T-cell (primary cell): ENCODE data around the gene ZCRB1. TPM values are rescaled to one million over a fixed set of nuclear protein-coding genes. Genes with fewer than 3 reads are reported as not detected.
A peak's percentile ranks its signal among the peaks of the same experiment; 100 is the strongest.
"Not testable (repeated sequence)": the region's sequence is repeated elsewhere in the genome, so short reads cannot be mapped to it uniquely, and the experiment has no call there.

Experiments
- ATAC-seq, 4 experiments: fragments of 200-7000 bp in 3 of 4; fragments of 150-1000 bp in 1 of 4; cut with Tn5 transposase; replicated peaks in 1 of 4; 1 replicate in 3 of 4; 2 replicates in 1 of 4; pipeline ENCODE4 v1.10.0; 2021; ENCODE audit warnings: moderate library complexity in 3 of 4, mild to moderate bottlenecking in 2 of 4, moderate number of reproducible peaks in 1 of 4
- CTCF ChIA-PET, 2 donors: fragments of 300-600 bp; sonication (Branson Sonifier 250); formaldehyde crosslinking; loops; one replicate each; lab custom pipeline; 2022; ENCODE audit warnings: antibody characterized with exemption in 2 of 2; lab: Charles Lee
- POLR2A ChIA-PET, 2 donors: fragments of 300-600 bp; sonication (Branson Sonifier 250); formaldehyde crosslinking; loops; one replicate each; lab custom pipeline; 2022; ENCODE audit warnings: antibody characterized with exemption in 2 of 2; lab: Charles Lee
- DNase-seq, 35 experiments: peaks; one replicate each; pipeline versions ENCODE4 v3.0.0 to v3.0.0-alpha.2; 2013 to 2023
- H3K27ac ChIP-seq: one replicate; pipeline ENCODE4 v1.5.1; 2013; ENCODE audit warnings: low read length
- H3K27me3 ChIP-seq, 2 experiments: replicated peaks in 1 of 2; 1 replicate in 1 of 2; 2 replicates in 1 of 2; pipeline versions ENCODE4 v1.6.1 to v1.7.0; 2013; ENCODE audit warnings: low read length in 1 of 2, mixed read lengths in 1 of 2; ENCODE audit not compliant: control insufficient read depth in 2 of 2, insufficient read depth in 2 of 2; ENCODE audit errors: extremely low read depth in 1 of 2
- H3K36me3 ChIP-seq, 2 donors: 1 replicate in 1 of 2; 2 replicates in 1 of 2; pipeline versions ENCODE4 v1.6.1 to v1.7.0; 2013; ENCODE audit warnings: low read length in 1 of 2; ENCODE audit not compliant: control insufficient read depth in 2 of 2, insufficient read depth in 1 of 2; ENCODE audit errors: extremely low read depth in 1 of 2
- H3K4me1 ChIP-seq, 2 experiments: 1 replicate in 1 of 2; 2 replicates in 1 of 2; pipeline versions ENCODE4 v1.6.1 to v1.7.0; 2013; ENCODE audit warnings: low read length in 2 of 2, mixed read lengths in 1 of 2; ENCODE audit not compliant: insufficient read depth in 2 of 2, control insufficient read depth in 1 of 2; ENCODE audit errors: extremely low read depth in 1 of 2
- H3K4me3 ChIP-seq, 2 donors: 1 replicate in 1 of 2; 2 replicates in 1 of 2; pipeline versions ENCODE4 v1.5.1 to v1.7.0; 2013; ENCODE audit warnings: mild to moderate bottlenecking in 2 of 2, low read length in 1 of 2, moderate library complexity in 1 of 2; ENCODE audit not compliant: control insufficient read depth in 1 of 2; ENCODE audit errors: extremely low read depth in 1 of 2
- H3K9me3 ChIP-seq: 2 replicates; pipeline ENCODE4 v1.7.0; 2013
- H3K27ac Mint-ChIP-seq, 2 donors: one replicate each; pipeline ENCODE4 v1.8.0; 2020 to 2021; ENCODE audit warnings: mild to moderate bottlenecking in 2 of 2, mixed read lengths in 2 of 2
- H3K27me3 Mint-ChIP-seq, 2 donors: one replicate each; pipeline ENCODE4 v1.8.0; 2021 to 2022; ENCODE audit warnings: mixed read lengths in 2 of 2
- H3K36me3 Mint-ChIP-seq: one replicate; pipeline ENCODE4 v1.8.0; 2021; ENCODE audit warnings: mixed read lengths
- H3K4me1 Mint-ChIP-seq, 3 donors: one replicate each; pipeline ENCODE4 v1.8.0; 2020 to 2022; ENCODE audit warnings: mixed read lengths in 3 of 3, mild to moderate bottlenecking in 1 of 3
- H3K4me3 Mint-ChIP-seq, 3 donors: one replicate each; pipeline ENCODE4 v1.8.0; 2020 to 2022; ENCODE audit warnings: mild to moderate bottlenecking in 3 of 3, mixed read lengths in 3 of 3, moderate library complexity in 3 of 3
- H3K9me3 Mint-ChIP-seq, 3 donors: one replicate each; pipeline ENCODE4 v1.8.0; 2020 to 2022; ENCODE audit warnings: mixed read lengths in 3 of 3
- WGBS: methylation state at CpG from one replicate; pipeline ENCODE4 v1.1.5; 2013; ENCODE audit warnings: missing lambda C conversion rate; ENCODE audit not compliant: insufficient coverage; 5-methylcytosine and 5-hydroxymethylcytosine counted together
- total RNA-seq, 35 experiments: library from RNA in 6 of 35; stranded (reverse) in 6 of 35; fragments of 120-200 nt in 1 of 35; gene quantifications; one replicate each; pipeline versions ENCODE4 v1.2.1 to v1.2.4 and lab custom pipeline; 2013 to 2026

The ZCRB1 gene
- total RNA-seq, 5 donors from 2014 or later (not counting 1 experiment from before 2014, with no cell fraction given): 24.5 to 36.0 (median 29.4) TPM

- H3K27ac Mint-ChIP-seq: no peak overlapping the region
- WGBS: 94% methylated on average over 3 of the region's 9 CpGs
- Histone ChIP-seq H3K4me3 (no peak overlapping the region), H3K9me3 (no peaks in the 10 kb centered on the region), H3K36me3 (peaks cover 0 to 2% of the 10 kb centered on the region in 2 donors), H3K27ac (no peak overlapping the region), H3K27me3 (no peaks in the 10 kb centered on the region), H3K4me1 (no peaks in the 10 kb centered on the region)
- CTCF ChIA-PET: no interaction called here
- ATAC-seq (no peak), DNase-seq (no peak)
- H3K27me3 Mint-ChIP-seq: no peaks in the 10 kb centered on the region
- no peaks in the 10 kb centered on the region for H3K9me3 Mint-ChIP-seq
- POLR2A ChIA-PET: no interaction called here
- H3K36me3 Mint-ChIP-seq: peaks cover 22% of the 10 kb centered on the region
- no peak overlapping the region for H3K4me3 Mint-ChIP-seq
- H3K4me1 Mint-ChIP-seq: peaks cover 20 to 44% (median 36%) of the 10 kb centered on the region in 3 donors
These were observed 38.8 kb upstream of the ZCRB1 start for GRCh38 chr12:42364692-42365091.

DNA sequence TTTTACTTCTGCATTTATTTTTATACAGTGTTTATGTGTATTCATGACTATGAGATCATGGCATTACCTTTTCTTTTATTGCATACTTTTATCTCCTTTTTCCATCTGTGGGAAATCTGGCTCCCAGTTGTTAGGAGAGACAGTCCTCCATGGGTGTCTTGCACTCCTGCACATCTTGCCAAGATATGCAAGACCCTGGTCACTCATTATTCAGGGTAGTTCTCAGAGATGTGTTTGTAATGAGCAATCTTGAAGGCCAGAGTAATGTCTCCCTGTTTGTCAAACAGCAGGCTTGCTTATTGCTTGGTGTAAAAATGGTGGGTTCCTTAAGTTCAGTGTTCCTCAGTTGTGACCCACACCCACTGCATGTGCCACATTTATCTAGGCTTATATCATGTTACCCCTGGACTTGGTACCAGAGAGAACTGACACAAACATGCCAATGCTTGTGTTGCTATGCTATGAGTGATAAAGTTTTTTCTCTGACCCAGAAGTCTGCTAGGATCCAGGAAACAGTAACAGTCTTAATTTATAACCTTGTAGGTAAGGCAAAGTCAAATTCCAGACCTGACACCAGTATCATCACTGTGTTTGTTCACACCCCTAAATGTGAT, 36.9 kb upstream of the ZCRB1 start:
- ChIA-PET CTCF (interaction anchor here in 1 of 2 donors (1.0 kb wide), 1 partner anchor 9 kb away, joined by 5 read pairs; no protein-coding TSS in a partner anchor), POLR2A (no interaction called here)
- Histone ChIP-seq H3K4me3 (no peak overlapping the region), H3K9me3 (no peaks in the 10 kb centered on the region), H3K27ac (no peak overlapping the region), H3K36me3 (peaks cover 0 to 7% of the 10 kb centered on the region in 2 donors), H3K27me3 (no peaks in the 10 kb centered on the region), H3K4me1 (no peaks in the 10 kb centered on the region)
- no peaks in the 10 kb centered on the region for H3K27me3 Mint-ChIP-seq
- no peaks in the 10 kb centered on the region for H3K9me3 Mint-ChIP-seq
- peaks cover 28% of the 10 kb centered on the region for H3K36me3 Mint-ChIP-seq
- H3K4me3 Mint-ChIP-seq: no peak overlapping the region
- no peak for DNase-seq
- ATAC-seq: no peak
- H3K4me1 Mint-ChIP-seq: peaks cover 25 to 45% (median 41%) of the 10 kb centered on the region in 3 donors
- H3K27ac Mint-ChIP-seq: peak overlapping the region in 1 of 2 donors; percentile 79

- Histone ChIP-seq H3K36me3 (peaks cover 0 to 10% of the 10 kb centered on the region in 2 donors), H3K9me3 (no peaks in the 10 kb centered on the region), H3K4me3 (no peak overlapping the region), H3K27ac (no peak overlapping the region), H3K27me3 (no peaks in the 10 kb centered on the region), H3K4me1 (no peaks in the 10 kb centered on the region)
- no peak overlapping the region for H3K4me3 Mint-ChIP-seq
- peaks cover 27 to 45% (median 43%) of the 10 kb centered on the region in 3 donors for H3K4me1 Mint-ChIP-seq
- H3K27ac Mint-ChIP-seq: peak overlapping the region in 1 of 2 donors; percentile 5
- peaks cover 33% of the 10 kb centered on the region for H3K36me3 Mint-ChIP-seq
- no peaks in the 10 kb centered on the region for H3K27me3 Mint-ChIP-seq
- no peaks in the 10 kb centered on the region for H3K9me3 Mint-ChIP-seq
- ATAC-seq (no peak), DNase-seq (no peak)
- 100% methylated on average over 1 of the region's 4 CpGs for WGBS
- CTCF ChIA-PET: no interaction called here
- POLR2A ChIA-PET: no interaction called here
These were observed 36.2 kb upstream of the ZCRB1 start for GRCh38 chr12:42361909-42362646.

DNA sequence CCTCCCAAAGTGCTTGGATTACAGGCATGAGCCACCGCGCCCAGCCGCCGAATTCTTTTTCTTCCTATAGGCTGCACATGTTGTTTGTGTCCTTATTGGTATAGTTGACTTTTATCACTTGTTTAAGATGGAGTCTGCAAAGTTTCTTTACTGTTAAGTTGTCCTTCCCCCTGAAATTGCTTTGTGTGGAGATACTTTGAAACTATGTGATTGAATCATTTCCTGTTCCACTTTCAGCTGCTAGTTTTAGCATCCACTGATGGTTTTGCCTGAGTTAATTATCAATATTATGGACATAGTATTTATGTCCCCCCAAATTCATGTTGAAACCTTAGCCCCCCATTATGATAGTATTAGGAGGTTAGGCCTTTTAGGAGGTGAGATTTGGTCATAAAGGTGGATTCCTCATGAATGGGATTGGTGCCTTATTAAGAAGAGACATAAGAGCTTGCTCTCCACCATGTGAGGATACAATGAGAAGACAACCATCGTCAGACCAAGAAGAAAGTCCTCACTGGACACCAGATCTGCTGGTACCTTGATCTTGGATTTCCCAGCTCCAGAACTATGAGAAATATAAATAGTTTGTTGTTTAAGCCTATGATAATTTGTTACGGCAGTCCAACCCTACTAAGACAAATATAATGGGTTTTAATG, 35.0 kb upstream of the ZCRB1 start:
- ChIA-PET CTCF (interaction anchor here (0.6 to 1.2 kb wide), 7 partner anchors 10 to 1408 kb away, joined by 3 to 6 read pairs (median 4); no protein-coding TSS in a partner anchor), POLR2A (no interaction called here)
- Mint-ChIP-seq H3K27me3 (no peaks in the 10 kb centered on the region), H3K9me3 (no peaks in the 10 kb centered on the region), H3K4me1 (peaks cover 29 to 45% (median 44%) of the 10 kb centered on the region in 3 donors), H3K27ac (no peak overlapping the region), H3K4me3 (no peak overlapping the region), H3K36me3 (peaks cover 38% of the 10 kb centered on the region)
- WGBS: no CpG with 5 or more reads among the region's 6 CpGs
- Histone ChIP-seq H3K27me3 (no peaks in the 10 kb centered on the region), H3K9me3 (no peaks in the 10 kb centered on the region), H3K4me3 (no peak overlapping the region), H3K36me3 (peaks cover 0 to 18% of the 10 kb centered on the region in 2 donors), H3K27ac (no peak overlapping the region), H3K4me1 (no peaks in the 10 kb centered on the region)
- ATAC-seq: no peak
- DNase-seq: no peak

- DNase-seq (no peak), ATAC-seq (no peak)
- ChIA-PET POLR2A (no interaction called here), CTCF (interaction anchor here in 1 of 2 donors (0.7 kb wide), 1 partner anchor 11 kb away, joined by 3 read pairs; no protein-coding TSS in a partner anchor)
- peaks cover 30% of the 10 kb centered on the region for H3K36me3 Mint-ChIP-seq
- no peaks in the 10 kb centered on the region for H3K9me3 Mint-ChIP-seq
- H3K9me3 ChIP-seq: no peaks in the 10 kb centered on the region
- no peaks in the 10 kb centered on the region for H3K27me3 Mint-ChIP-seq
- no CpG with 5 or more reads among the region's 2 CpGs for WGBS
- no peak overlapping the region for H3K27ac ChIP-seq
- no peak overlapping the region for H3K4me3 ChIP-seq
- H3K27ac Mint-ChIP-seq: no peak overlapping the region
- no peaks in the 10 kb centered on the region for H3K4me1 ChIP-seq
- peaks cover 0 to 41% of the 10 kb centered on the region in 2 donors for H3K36me3 ChIP-seq
- H3K27me3 ChIP-seq: no peaks in the 10 kb centered on the region
- peaks cover 20 to 21% (median 20%) of the 10 kb centered on the region in 3 donors for H3K4me1 Mint-ChIP-seq
- H3K4me3 Mint-ChIP-seq: no peak overlapping the region
These were observed 30.4 kb upstream of the ZCRB1 start for GRCh38 chr12:42356344-42356743.

DNA sequence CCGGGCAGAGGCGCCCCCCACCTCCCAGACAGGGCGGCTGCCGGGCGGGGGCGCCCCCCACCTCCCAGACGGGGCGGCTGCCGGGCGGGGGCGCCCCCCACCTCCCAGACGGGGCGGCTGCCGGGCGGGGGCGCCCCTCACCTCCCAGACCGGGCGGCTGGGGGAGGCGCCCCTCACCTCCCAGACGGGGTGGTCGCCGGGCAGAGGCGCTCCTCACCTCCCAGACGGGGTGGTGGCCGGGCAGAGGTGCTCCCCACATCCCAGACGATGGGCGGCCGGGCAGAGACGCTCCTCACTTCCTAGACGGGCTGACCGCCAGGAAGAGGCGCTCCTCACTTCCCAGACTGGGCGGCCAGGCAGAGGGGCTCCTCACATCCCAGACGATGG, 24.1 kb upstream of the ZCRB1 start:
- H3K36me3 Mint-ChIP-seq, H3K4me3 ChIP-seq, H3K27ac Mint-ChIP-seq, H3K9me3 Mint-ChIP-seq, H3K4me1 ChIP-seq, DNase-seq, H3K4me3 Mint-ChIP-seq, CTCF ChIA-PET, H3K27me3 ChIP-seq, H3K27me3 Mint-ChIP-seq, POLR2A ChIA-PET, H3K27ac ChIP-seq, ATAC-seq, H3K9me3 ChIP-seq: not testable (repeated sequence)
- WGBS: 96% methylated on average over 9 of the region's 34 CpGs
- peaks cover 0 to 16% of the 10 kb centered on the region in 2 donors for H3K36me3 ChIP-seq
- peaks cover 7 to 22% (median 16%) of the 10 kb centered on the region in 3 donors for H3K4me1 Mint-ChIP-seq
